Stimulated activated CD4-positive, alpha-beta T cell treated with anti-CD3 and anti-CD28 coated beads, Interleukin-1b, Interleukin-23, amount 100 ng/mL, for 24 hours (primary cell): Measurements from ENCODE around the gene TOP1.

Experiments
- DNase-seq, 4 experiments: peaks; one replicate each; pipeline ENCODE4 v3.0.0-alpha.2; 2020; ENCODE audit warnings: low read depth in 4 of 4, low spot score in 1 of 4

The TOP1 gene

DNA sequence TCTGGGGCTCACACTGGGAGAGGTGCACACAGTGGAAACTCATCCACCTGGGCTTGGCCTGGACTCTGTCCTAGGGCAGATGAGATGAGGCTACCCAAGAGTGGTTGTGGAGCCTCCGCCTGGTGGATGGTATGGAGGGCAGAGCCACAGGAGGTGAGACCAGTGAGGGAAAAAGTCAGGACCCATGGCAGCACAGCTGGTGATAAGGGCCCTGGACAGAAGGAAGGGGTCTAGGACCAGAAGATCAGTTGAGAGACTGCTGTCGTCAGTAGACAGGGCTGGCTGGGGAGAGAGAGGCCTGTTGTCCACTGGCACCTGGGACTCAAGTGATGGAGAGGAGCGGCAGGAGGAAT lies 138.5 kb downstream of the TOP1 start:
- no peak for DNase-seq

DNA sequence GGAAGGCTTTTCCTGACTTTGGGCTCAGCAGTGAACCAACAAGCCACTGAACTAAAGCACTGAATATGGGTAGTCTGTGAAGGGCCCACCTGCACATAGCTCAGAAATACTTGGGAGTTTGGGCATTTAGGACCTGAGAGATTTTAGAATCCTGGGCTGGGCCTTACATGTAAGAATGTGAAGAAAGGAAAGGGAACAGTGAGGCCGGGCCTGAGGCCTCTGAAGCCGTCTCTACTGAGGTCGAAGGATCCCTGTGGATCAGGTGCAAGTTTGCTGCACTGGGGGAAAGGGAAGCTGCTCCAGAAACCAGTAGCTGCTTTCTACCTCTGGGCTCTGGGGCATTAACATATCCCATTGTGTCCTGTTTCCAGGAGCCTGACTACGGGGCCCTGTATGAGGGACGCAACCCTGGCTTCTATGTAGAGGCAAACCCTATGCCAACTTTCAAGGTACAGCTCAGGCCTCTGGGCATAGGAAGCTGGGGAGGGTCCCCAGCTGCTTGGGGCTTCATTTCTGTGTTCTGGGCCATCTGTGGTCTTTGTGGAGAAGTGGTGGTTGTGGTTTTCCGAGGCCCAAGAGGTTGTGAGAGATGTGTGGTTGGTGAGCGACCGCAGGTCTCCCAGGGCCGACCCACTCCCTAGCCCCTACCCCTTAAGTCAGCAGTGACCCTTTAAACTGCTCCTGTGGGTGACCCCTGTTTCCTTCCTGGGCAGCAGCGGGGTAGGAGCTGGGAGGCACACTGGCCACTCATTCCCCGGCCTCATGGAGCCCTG lies 139.0 kb downstream of the TOP1 start:
- DNase-seq: no peak

DNA sequence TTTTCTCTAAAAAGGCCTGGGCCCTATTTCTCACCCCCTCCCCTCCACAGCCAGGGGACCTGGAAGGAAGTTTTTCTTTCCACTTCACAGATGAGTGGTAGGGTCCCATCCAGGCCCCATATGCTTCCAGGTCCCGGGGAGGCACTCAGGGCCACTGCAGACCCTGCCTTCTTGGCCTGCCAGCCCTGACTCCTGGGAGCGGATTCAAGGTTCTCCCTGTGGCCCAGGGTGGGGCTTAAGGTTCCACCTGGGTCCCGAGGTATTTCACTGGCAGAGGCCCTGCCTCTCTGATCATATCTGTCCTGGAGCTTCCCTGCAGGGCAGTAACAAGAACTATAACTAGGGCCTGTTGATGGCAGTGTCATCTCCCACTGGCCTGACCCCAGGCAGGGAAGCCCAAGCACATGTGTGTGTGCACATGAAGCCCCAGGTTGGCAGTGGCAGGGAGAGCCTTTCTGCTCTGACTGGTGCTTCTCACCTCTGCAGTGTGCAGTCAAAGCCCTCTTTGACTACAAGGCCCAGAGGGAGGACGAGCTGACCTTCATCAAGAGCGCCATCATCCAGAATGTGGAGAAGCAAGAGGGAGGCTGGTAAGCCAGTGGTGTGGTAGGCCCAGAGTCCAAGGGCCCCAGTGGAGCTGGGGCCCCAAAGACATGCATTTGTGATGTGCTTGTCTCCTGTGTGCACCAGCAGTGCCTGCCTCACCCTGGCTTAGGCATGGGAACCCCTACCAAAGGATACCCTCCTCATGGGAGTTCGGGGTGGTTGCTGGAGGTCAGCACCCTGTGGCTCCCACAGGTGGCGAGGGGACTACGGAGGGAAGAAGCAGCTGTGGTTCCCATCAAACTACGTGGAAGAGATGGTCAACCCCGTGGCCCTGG lies 139.9 kb downstream of the TOP1 start:
- DNase-seq: no peak

DNA sequence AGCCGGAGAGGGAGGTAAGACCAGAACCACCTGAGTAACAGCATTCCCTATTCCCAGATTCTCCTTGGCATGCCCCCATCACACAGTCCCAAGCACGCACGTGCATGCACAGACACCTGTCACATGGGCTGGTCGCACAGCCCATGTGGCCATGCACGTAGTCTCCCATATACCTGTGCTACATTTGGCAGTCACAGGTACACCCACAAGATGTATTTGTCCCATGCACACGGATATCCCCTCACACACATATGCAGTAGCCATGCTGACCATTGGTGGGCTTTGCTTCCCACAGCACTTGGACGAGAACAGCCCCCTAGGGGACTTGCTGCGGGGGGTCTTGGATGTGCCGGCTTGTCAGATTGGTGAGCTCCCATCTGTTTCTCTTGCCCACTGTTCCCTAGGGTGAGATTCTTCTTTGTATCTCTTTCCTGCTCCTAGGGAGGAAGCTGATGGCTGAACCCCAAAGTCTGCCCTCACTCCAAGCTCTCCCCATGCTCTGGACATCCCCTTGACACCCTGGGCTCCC lies 140.6 kb downstream of the TOP1 start:
- DNase-seq: no peak

DNA sequence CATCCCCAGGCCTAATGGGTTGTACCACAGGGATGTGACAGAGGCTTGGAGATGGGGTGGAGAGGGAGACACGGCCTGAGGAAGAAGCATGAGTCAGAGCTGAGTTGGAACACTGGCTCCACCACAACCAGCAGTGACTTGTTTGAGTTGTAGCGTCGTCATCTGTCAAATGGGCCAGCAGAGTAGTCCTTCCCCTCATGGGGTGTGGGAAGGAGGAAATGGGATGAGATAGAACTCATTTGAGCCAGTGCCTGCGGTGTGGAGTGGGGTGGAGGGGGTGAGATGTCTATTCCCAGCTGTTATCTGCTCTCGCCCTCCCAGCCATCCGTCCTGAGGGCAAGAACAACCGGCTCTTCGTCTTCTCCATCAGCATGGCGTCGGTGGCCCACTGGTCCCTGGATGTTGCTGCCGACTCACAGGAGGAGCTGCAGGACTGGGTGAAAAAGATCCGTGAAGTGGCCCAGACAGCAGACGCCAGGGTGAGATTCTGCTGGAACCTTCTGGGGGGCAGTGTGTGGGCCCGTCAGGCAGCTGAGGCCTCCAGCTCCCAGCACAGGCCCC lies 141.2 kb downstream of the TOP1 start:
- DNase-seq: no peak

DNA sequence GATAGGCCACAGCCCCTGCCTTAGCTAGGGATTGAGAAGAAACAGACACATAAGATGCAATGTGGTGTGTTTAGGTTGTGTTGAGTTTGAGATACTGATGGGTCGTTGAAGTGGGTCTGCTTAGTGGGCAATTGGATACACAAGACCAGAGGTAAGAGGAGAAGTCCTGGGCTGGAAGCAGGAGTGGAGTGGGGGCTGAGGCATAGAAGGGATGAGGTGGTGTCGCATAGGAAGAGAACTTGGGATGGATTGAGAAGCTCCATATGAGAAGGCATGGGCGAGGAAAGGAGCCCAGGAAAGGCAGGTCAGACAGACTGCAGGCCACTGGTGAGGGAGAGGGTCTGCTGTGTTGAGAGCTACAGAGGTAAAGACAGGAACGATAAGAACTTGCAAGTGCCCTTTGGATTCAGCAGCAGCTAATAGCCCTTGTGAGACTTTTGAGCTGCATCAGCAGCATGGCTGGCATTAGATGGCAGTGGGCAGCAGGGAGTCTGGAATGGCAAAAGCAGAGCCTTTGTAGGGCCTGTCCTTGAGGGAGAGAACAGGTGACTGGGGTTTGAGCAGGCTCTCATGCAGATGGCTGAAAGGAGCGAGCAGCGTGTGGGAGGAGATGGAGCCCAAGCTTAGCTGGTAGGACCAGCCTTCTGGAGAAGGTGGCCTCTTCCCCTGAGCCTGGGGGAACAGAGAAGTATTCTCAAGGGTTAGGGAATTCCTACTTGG lies 141.9 kb downstream of the TOP1 start:
- DNase-seq: no peak

DNA sequence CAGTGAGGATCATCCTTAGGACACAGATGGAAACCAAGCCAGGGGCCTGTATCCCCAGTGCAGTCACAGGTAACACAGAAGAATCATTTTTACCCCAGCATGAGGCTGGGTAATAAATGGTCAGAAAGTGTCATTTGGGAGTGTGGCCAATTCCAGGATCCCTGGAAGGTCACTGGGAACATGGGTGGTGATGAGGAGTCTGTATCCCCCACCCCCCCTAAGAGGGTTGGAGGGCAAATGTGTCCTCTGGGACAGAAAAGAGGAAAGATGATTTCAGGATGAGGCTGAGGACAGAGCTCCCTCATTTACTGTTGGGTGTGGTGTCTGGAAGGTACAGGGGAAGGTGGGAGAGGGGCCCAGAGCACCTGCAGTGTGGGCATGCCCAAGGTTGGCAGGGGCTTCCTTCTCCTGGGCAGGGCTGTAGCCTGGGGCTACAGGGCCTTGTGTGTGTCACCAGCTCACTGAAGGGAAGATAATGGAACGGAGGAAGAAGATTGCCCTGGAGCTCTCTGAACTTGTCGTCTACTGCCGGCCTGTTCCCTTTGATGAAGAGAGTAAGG lies 143.2 kb downstream of the TOP1 start:
- DNase-seq: no peak

DNA sequence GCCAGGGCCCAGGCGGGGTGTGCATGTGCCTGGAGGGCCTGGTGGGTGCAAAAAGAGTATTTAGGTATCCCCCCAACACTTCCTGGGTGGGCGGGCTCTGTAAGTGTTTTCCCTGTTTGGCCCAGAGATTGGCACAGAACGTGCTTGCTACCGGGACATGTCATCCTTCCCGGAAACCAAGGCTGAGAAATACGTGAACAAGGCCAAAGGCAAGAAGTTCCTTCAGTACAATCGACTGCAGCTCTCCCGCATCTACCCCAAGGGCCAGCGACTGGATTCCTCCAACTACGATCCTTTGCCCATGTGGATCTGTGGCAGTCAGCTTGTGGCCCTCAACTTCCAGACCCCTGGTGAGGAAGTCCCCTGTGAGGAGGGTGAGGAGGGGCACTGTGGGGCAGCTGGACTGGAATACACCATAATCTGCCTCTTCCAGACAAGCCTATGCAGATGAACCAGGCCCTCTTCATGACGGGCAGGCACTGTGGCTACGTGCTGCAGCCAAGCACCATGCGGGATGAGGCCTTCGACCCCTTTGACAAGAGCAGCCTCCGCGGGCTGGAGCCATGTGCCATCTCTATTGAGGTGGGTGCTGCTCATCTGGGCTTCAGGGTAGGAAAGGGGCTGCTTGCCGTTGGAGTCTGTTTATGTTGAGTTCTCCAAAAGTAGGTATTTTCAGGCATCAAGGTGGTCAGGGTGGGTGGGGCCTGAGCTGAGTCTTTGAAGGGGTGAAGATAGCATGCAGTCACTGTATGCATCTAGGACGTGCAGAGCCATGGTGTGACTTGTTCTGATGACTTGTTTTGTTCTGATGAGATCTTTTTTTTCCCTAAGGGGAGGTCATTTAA lies 143.9 kb downstream of the TOP1 start:
- DNase-seq: no peak

DNA sequence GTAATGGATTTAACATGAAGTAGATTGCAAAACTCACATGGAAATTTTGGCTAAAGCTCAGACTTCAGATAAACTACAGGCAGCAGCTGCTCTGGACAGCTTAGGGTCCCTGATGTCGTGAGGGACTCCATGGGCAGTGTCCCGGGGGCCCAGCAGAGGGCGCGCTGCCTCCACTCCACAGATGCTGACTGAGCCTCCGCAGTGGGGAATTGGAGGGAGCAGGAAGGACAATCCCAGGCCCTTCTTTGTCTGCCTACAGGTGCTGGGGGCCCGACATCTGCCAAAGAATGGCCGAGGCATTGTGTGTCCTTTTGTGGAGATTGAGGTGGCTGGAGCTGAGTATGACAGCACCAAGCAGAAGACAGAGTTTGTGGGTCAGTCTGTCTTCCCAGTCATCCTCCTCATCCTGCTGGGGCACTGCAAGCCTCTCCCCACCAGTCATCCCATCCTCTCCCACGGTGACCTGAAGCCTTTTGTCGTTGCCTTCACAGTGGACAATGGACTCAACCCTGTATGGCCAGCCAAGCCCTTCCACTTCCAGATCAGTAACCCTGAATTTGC lies 144.6 kb downstream of the TOP1 start:
- DNase-seq: peak in 3 of 4 experiments; percentile 44 to 48 (median 48)

DNA sequence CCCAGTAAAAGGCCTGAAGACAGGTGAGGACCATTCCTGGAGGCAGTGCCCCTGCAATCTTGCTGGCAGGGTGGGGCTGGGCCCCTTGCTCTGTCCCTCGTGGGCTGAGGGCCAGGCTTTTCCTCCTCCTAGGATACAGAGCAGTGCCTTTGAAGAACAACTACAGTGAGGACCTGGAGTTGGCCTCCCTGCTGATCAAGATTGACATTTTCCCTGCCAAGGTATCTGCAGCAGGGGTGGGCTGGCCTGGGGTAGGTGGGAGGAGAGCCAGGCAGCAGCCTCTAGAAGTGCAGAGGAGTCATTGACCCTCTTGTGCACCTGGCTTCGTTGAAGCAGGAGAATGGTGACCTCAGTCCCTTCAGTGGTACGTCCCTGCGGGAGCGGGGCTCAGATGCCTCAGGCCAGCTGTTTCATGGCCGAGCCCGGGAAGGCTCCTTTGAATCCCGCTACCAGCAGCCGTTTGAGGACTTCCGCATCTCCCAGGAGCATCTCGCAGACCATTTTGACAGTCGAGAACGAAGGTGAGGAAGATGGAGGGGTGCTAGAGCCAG lies 145.2 kb downstream of the TOP1 start:
- DNase-seq: no peak
